ENCODE results near the gene THAP7.
"Not testable (repeated sequence)": the region's sequence is repeated elsewhere in the genome, so short reads cannot be mapped to it uniquely, and the experiment has no call there.

The THAP7 gene

DNA sequence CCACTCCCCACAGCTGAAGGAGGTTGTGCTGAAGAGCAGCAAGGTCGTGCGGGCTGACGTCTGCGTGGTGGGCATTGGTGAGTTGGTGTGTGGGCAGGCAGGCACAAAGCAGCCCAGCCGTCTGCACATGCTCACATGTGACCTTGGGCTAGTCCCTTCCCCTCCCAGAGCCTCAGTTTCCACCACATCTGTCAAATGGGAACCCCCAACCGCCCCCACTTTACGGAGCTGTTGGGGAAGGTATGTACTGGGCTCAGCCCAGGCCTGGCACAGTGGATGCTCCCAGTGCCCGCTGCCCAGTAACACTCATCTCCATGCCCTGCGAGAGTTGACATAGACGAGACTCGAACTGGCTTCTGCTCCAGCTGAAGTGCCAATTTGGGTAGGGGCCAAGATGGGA lies 24.9 kb downstream of the THAP7 start:
- DNase-seq: no peak

DNA sequence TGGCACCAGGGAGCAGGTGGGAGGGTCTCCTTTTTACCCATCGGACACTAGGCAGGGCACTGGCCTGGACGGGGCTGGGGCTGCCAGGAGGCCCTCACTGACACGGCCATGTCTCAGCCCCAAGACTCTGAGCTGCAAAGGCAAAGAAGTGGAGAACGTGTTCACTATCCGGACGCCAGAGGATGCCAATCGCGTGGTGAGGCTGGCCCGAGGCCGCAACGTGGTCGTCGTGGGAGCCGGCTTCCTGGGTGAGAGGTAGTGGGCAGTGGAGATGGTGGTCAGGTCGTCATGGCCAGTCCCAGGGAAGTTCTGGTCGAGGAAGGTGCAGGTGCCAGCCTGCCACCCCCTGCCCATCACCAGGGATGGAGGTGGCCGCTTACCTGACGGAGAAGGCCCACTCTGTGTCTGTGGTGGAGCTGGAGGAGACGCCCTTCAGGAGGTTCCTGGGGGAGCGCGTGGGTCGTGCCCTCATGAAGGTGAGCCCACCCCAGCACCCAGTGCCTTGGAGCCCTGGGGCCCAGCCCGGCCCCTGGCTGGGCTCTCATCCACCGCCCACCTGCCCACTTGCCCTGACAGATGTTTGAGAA lies 25.5 kb downstream of the THAP7 start:
- DNase-seq: no peak

DNA sequence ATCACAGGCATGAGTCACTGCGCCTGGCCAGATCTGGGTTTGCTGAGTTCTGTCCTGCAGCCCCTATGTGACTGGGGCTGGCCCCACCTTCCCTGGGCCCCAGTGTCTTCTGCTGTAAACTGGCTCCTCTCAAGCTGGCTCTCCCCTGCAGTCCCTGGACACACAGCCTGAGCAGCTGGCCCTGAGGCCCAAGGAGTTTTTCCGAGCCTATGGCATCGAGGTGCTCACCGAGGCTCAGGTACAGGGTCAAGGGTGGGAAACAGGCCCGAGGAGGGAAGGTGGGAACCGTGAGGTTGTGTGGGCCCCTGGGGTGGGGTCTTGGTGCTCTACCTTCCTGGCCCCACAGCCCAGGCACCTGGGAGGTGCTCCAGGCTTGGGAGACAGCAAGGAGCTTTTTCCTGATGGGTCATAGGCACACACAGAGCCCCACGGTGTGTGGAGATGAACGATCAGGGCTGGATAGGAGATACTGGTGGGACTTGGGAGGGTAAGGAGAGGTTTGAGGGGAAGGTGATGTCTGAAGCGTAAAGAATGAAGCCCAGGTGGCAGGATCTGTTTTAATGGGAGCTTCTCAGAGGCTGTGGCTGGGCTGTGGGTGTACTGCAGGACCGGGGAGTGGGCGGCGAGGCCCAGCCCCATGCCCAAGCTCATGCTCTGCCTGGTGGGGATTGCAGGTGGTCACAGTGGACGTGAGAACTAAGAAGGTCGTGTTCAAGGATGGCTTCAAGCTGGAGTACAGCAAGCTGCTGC lies 26.2 kb downstream of the THAP7 start:
- no peak for DNase-seq

DNA sequence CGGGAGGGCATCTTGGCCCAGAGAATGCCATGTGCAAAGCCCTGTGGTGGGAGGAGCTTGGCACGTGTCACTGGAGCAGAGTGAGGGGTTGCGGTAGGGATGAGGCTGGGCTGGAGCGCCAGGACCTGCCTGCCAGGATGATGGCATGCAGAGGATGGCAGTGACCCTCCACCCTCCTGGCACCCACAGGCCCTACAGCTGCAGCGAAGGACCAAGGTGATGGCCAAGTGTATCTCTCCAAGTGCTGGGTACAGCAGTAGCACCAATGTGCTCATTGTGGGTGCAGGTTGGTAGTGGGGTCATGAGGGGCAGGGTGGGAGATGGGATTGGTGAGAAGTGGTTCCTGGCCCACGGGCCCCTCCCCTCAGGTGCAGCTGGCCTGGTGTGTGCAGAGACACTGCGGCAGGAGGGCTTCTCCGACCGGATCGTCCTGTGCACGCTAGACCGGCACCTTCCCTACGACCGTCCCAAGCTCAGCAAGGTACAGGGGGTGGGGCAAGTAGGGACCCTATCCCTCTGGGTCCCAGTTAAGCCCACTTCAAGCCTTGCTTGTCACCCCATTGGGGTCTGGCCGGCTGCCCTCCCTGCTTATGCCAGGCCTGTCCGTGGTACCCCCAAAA lies 27.5 kb downstream of the THAP7 start:
- no peak for DNase-seq

DNA sequence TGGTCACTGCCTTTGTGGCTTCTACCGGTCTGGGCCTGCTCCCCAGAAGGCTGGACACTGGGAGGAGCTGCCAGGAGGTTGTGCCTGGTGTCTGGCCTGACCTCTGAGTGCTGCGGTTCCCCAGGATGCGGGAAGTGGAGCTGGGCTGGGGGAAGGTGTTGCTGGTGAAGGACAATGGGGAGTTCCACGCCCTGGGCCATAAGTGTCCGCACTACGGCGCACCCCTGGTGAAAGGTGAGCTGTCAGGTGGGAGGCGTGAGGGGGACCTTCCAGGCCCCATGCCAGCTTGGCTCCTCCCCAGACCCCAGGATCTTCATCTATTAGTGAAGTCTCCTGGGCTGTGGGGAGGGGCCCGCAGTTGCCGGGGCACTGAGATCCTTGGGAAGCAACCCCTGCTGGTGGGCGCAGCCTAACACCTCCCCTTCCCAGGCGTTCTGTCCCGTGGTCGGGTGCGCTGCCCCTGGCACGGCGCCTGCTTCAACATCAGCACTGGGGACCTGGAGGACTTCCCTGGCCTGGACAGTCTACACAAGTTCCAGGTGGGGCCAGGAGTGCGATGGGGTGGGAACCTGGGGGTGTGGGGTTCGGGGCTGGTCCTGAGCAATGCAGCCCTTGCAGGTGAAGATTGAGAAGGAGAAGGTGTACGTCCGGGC lies 28.2 kb downstream of the THAP7 start:
- DNase-seq: no peak

DNA sequence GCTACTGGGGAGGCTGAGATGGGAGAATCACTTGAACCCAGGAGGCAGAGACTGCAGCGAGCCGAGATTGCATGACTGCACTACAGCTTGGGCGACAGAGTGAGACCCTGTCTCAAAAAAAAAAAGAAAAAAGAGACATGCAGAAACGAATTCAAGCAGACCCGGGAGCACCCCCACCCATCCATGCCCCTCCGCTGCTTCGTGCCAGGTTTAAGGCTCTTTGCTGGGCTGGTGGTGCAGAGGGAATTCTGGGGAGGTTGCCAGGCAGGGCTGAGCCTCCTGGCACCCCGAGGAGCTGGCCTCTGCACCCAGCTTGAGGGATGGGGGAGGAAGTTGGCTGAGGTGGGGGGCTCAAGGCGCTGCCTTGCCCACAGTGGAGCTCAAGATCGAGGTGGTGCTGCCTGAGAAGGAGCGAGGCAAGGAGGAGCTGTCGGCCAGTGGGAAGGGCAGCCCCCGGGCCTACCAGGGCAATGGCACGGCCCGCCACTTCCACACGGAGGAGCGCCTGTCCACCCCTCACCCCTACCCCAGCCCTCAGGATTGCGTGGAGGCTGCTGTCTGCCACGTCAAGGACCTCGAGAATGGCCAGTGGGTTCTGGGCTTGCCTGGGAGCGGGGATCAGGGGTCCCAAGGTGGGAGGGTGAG lies 28.9 kb downstream of the THAP7 start:
- no peak for DNase-seq

DNA sequence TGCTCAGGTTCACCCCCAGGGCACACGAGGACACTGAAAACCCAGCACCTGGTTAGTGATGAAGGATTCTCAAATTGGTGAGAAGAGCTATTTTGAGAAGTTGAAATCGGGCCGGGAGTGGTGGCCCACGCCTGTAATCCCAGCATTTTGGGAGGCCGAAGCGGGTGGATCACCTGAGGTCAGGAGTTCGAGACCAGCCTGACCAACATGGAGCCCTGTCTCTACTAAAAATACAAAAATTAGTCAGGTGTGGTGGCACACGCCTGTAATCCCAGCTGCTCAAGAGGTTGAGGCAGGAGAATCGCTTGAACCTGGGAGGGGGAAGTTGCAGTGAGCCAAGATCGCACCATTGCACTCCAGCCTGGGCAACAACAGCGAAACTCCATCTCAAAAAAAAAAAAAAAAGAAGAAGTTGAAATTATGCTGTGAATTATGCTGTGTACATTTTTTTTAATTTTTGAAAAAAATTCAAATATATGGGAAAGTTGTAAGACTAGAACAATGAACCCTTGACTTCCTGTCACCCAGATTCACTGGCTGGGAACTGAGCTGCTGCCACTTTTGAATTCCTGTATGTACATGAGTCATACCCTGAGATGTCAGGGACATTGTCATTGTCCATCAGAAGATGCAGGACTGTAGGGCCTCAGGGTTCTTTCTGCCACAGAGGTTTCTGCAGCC lies 29.8 kb downstream of the THAP7 start:
- DNase-seq: not testable (repeated sequence)

DNA sequence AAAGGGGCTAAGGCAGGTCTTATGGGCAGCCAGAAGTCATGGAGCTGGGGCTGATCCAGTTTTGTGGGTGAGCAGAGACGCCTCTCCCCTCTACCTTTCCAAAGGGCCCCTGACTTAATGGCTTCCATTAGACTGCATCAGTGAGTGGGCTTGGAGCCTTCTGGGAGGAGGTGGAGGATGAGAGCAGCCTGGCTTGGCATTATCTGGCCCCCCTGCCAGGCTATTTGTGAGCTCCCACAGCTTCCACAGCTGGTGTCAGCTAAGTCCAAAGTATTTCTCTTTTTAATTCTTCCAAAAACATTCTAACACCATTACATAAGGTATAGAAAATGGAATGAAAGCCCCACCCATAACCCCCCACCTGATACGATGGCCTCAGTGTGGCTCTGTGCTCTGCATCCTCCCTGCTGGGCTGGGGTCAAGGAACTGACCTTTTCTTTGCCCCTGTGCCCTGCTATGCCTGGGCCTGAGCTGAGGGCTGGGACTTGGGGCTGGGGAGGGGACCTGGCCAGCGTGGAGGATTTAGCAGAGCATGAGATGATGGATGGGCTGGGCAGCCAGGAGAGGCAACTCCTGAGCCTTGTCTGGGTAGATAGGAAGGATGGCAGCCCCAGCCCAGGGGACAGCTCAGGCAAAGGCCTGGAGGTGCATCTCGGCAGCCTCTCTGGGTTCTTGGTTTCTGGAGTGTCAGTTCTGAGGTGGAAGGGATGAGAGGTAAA lies 30.8 kb downstream of the THAP7 start:
- DNase-seq: no peak

DNA sequence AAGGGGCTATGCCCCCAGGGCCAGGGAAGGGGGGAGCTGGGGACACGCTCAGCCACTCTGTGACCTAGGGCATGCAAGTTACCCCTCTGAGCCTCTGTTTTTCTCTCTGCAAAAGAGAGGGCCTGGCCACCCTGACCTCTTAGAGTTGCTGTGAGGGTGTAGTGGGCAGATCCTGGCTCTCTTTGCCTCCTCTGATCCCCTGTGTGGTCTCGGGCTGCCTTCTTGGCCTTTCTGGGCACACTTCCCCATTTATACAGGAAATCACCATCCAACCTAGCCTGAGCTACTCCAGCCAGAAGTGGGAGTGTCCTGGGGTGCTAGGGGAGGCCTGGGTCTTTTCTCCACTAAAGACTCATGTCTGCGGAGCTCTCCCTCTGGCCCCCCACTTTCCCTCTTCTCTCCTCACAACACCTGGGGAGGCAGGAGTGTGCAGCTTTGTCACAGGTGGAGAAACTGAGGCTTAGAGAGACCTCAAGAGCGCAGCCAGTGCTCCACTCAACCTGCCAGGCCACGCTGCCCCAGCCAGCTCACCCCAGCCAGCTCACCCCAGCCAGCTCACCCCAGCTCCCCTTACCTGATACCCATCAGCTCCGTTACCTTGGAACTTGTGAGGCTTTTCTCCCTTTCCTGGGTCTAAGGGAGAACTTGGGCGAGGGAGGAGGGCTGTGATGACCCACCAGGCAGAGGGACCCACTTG lies 33.5 kb downstream of the THAP7 start:
- DNase-seq: no peak

DNA sequence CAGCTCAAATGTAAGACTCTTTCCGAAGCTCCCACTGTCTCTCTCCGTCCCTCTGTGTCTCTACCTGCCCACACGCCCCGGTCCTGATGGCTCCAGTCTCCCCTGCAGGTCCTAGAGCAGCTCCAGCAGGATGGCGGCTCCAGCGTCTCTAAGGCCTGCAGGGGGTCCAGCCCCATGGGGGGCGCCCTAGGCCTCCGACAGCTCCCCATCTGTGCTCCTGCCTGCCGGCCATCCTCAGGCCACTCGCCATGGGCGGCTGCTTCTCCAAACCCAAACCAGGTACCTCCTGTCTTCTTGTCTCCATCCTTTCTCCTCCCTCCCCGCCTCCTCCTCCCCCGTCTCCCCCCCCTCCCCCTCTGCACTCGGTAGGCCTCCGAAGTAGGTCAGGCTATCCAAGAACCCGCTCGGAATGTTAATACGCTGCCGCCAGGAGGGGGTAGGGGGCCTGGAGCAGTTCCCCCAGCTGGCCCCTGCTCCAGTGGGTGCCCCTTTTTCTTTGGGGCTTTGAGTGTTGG lies 34.2 kb downstream of the THAP7 start:
- DNase-seq: no peak

DNA sequence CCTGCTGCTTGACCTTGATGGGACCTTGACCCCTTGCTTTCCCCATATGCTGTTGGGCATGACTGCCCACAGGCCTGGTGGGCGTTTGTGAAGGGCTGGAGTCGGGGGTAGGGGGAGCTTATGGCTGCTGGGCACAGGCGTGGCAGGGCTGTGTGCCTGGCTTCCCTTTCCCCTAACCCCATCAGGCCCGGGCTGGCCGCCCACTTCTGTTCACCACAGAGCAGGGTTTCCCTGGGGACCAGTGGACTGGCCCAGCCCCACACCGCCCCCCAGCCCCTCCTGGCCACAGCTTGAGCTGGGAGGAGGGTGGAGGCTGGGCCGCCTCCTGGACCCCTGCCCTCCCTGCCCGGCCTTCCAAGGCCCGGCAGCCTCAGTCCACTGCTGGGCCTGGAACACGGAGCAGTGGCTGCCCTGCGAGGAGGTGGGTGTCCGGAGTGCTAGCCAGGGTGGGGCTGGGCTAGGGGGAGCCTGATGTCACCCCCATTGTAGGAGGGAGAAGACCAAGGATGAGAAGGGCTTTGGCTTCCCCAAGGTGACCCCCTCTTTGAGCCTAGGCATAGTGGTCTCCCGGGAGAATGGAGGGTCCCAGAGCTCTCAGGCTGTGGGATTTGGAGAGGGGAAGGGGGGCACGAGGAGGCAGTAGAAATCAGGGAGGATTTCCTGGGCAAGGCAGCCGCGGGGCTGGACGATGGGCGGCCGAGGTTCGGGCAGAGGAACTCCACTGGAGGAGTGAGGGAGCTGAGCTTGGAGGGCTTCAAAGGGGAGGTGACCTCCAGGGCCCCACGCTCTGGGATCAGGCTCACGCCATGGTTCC lies 34.8 kb downstream of the THAP7 start, which contains the start of gene AIFM3:
TSS of gene AIFM3 (plus strand) at position 373 of the 814 bp plus-strand sequence. CDS start 690 bp downstream, outside the sequence.
- no peak for DNase-seq

DNA sequence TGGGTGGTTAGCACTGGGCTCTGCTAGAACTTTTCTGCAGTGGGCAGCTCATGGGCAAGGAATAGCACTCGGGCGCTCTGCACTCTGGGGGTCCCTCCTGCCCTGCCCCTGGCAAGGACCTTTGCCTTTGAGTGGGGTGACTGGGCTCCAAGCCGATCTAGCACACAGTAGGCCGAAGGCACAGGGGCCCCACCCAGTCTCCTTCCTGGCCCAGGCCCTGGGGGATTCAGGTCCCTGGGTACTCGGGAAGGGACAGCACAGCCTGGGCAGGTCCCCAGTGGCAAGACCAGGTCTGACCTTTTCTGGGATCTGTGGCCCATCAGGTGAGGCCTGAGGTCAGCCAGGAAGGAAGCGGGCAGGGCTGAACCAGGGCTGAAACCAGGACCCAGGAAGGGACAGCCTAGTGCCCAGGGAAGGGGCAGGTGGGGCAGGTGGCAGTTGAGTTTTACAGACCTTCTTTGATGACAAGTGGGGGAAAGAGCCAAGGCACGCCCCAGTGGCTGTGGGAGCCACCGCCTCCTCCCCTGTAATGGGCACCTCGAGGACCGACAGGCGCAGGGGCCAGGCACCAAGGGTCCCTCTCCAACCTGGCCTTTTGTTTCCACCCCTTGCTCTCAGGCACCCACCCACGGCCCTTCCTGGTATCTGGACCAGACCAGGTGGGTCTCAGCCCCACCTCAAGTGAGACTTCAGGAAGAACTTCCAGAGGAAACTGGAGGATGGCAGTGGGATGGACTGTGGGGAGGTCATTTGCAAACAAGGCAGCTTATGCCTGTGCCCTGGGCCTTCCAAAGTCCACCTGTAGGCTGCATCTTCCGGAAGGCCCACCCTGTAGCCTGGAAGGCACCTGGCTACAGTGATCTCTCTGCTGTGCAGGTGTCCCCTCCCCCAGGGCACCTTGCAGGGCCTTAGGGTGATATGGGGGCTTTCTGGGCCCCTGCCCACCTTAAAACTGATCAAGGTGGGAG lies 35.7 kb downstream of the THAP7 start:
- DNase-seq: no peak

DNA sequence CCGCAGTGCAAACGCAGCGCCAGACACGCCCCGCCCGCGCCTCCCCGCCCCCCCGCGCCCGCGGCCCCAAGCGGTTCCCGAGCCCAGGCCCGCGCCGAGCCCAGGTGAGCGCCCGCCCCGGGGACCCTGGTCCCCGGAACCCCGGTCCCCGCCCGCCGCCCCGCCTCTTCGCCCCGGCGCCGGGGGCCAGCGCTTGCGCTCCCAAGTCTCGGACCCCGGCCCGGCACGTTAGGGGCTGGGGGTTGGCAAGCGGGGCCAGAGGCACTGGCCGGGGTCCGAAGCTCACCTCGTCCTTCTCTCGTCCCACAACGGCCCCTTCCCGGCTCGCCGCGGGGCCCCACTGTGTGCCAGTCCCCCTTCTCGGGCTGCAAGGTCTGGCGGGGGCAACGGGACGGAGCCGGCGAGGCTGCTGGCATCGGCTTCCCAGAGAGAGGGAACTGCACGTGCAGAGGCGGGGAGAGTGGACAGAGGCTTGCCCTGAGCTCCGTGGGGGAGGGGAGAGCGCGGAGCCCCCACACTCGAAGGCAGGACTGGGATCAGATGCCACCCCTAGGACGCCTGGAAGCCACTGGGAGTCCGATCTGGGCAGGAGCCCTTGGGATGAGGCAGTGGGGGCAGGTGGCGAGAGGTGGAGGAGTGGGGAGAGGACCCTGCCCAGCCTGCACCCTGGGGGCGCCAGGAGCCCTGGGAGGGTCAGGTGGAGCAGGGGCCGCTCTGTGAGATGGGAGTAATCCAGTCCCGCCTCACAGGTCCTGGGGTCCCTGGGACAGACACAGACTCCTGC lies 36.6 kb downstream of the THAP7 start:
- no peak for DNase-seq

DNA sequence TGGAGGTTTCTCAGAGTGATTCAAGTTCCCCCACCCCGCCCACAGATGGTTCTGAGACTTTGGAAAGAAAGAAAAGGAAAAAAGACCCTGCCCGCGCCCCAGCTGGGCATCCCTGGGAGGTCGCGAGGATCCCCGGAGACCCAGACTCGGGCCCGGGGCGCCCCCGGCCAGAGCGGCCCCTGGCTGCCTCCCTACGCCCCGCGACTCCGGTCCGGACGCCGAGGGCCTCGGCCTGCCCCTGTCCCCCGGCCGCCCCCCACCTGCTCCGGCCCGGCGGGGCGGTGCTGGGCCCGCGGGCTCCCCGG lies 37.2 kb downstream of the THAP7 start:
- DNase-seq: no peak

DNA sequence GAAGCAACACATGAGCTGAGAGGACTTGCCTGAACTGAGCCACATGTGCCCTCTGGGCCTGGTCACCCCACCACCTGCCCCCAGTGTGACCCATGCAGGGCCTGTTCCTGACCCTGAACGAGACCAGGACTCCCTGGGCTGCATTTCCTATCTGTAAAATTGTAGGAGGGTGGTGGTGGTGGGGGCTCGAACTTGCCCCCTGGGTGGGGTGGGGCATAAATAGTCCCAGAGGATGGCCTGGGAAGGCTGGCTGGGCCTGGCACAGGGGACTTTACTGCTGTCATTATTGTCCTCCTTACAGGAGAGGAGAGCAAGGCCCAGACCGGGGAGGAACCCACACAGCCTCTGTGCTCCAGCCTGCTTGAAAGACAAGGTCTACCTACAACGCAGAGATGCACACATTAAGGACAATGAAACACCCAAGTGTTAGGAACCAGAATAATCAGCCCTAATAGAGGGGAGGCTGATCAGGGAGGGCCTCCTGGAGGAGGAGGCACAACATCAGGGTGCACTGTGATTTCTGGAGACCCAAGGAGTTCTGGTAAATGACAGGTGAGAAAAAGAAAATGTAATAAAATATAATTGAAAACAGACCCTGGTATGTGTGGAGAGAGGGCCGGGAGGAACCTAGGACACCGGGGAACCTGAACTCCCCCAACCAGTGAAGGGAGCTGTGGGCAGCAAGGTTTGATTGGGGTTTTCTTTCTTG lies 37.7 kb downstream of the THAP7 start:
- no peak for DNase-seq

DNA sequence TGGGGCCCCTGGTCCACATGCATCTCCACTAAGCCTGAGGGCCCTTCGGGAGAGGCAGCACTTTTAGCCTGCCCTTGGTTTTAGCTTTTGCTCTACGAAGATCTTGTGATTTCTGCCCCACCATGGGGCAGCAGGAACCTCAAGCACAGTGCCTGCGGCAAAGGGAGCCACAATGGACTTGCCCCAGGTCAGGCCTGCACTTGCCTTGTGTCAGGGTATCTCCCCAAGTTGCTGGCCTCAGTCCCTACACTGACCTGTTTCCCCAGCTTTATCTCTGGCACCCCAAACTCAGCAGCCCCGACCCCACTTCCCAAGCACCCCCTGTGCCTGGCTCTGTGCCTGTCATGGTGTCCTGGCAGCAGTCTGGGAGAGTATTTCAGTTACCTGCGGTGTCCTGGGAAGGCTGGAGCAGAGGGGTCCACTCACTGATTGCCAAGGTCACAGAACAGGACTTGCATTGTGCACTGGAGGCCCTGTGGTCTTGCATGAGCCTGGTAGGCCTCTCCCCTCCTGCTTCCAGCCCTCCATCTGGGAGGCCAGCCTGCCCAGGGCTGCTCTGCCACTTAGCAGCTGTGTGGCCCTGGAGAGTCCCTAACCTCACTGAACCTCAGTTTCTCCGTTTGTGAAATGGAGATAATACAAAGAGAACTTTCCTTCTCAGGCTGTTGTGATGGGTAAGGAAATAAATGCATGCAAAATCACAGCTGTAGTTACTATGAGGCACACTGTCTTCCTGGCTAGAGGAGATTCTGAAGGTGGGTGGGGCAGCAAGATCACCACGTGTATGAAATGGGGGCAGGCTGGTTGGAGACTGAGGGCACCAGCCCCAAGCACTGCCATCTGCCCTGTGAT lies 38.5 kb downstream of the THAP7 start:
- no peak for DNase-seq
